HG03103 (cell line): ENCODE measurements around the gene PDE4D.
"Not testable (repeated sequence)": the region's sequence is repeated elsewhere in the genome, so short reads cannot be mapped to it uniquely, and the experiment has no call there.

Experiments used
- ATAC-seq: cut with Tn5 transposase; IDR thresholded peaks from one replicate; pipeline ENCODE4 v1.9.1; 2021; ENCODE audit warnings: low read depth; ENCODE audit not compliant: unreplicated experiment

Gene PDE4D

GRCh38 chr5:59666440-59667068, 227.0 kb downstream of the PDE4D start:
- no peak for ATAC-seq

DNA sequence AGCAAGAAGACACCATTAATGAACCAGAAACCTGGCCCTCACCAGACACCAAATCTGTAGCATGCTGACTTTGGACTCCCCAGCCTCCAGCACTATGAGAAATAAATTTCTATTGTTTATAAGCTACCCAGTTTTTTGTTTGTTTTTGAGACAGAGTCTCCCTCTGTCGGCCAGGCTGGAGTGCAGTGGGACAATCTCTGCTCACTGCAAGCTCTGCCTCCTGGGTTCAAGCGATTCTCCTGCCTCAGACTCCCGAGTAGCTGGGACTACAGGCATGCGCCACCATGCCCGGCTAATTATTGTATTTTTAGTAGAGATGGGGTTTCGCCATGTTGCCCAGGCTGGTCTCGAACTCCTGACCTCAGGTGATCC, 227.7 kb downstream of the PDE4D start:
- ATAC-seq = not testable (repeated sequence)

DNA sequence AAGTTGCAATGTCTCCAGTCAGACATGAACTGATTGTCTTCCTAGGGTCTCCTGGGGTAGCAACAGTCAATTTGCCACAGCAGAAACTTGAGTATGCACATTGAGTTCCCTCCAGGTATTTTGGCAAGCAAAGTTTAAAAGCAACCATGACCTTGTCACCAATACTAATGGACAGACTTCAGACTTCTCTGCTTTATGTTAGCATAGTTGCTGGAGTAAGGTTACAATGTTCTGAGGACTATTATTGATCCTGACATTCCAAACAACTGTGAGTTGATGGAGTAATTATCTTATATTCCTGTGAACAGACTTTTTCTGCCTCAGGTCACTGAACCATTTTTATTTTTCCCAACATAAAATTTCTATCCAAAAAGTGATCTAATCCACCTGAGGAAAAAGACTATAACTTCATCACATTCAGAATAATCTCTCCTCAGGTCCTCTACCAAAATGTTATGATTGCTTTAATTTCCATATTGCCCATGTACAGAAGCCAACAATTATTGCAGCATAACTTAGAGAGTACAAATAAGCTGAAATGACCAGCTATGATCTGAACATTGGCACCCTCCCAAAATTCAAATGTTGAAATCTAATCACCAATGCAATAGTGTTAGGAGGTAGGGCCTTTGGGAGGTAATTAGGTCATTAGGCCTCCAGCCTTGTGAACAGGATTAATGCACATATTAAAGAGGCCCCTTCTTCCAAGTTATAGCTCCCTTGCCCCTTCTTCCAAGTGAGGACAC, 228.3 kb downstream of the PDE4D start:
- ATAC-seq = no peak

- no peak for ATAC-seq
Observed at GRCh38 chr5:59661954-59662615, 231.4 kb downstream of the PDE4D start.

DNA sequence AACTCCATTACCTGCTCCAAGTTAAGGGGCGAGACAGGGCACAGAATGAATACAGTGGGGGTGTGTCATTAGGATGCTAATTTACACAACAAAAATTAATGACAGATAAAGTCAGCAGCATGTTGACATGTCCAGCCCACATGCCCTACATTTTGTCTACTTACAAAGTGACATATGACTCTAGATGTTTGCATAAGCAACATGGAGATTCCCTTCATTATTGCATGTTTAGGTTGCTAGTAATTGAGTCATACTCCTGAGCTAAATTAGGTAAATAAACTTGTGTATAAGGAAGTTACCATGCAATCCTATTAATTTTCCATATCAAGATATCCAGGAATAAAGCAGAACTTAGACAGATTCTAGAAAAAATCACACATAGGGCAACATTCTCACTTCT, 232.2 kb downstream of the PDE4D start:
- ATAC-seq = no peak

DNA sequence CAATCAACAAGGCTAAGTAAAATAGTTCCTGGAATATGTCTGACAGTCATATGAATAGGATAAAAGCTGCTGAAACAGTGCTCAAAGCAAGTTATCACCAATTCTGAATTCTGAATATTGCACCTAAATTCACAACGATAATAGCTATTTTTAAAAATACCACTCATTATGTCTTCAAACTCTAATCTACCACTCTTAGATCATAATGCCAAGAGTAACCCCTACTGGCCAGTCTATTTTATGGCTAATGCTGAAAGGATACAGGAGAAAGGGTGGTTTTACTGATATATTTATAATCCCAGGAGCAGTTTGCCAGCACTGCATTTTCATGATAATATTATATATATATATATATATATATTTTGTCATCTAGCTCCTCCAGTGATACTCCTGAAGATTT, 232.8 kb downstream of the PDE4D start:
- ATAC-seq = peak; percentile 45

DNA sequence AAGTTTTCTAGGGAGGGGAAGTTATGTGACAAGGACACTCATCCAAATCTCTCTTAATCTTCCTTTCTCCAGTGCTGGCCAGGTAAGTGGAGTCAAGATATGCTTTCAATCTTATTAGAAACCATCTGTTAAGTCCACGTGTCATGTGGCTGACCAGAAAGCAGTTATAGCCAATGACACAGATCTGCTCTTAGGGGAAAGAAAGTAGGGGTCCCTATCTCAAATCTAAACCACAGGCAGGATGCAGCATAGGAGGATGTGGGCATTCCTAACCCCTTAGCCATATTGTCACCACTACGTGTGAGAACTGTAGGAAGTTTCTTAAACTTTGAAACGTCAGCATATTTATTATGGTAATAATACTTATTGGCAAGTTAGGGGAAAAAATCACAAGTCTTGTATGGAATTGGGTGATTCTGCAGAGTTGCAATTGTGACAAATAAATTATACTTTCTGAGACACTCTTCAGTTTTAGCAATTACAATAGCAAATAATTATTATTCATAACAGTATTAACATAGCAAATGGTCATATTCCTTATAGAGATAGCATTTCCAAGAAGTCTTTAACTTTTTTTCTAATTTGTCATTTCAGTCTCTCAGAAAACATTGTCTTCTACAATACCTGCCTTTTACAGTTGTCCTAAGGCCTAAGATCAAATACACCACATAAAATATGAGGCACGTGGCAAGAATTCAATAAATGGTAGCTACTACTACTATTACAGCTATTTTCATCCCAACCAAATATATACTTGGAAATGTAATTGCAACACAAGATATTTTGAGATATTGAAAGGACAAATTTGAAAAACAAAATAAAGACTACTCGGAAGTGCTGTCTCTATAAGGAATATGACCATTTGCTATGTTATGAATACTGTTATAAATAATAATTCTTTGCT, 236.9 kb downstream of the PDE4D start:
- no peak for ATAC-seq

DNA sequence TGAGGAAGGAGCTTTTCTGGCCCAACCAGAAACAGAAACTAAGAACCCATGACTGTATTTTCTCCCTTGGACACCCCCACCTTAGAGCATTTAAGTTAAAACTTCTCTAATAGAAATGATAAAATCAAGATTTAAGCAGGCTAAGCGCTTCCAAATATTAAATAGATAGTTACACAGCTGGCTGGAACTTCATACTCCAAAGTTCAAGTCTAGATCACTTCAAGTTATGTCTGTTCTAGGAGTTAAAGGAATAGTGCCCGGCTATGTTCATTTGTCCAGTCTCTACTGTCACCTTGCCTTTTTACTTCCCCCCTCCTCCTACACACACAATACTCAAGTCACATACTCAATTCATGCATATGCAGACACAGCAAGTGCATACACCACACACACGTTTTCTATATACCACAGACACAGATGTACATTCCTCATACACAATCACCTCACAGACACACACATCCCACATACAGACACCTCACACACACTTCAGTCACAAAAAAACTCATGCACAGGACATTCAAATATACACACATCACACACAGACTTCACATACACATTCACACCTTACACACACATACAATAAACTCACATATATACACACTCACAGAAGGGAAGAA, 237.7 kb downstream of the PDE4D start:
- ATAC-seq = no peak

GRCh38 chr5:59654691-59655090, 238.8 kb downstream of the PDE4D start:
- no peak for ATAC-seq

DNA sequence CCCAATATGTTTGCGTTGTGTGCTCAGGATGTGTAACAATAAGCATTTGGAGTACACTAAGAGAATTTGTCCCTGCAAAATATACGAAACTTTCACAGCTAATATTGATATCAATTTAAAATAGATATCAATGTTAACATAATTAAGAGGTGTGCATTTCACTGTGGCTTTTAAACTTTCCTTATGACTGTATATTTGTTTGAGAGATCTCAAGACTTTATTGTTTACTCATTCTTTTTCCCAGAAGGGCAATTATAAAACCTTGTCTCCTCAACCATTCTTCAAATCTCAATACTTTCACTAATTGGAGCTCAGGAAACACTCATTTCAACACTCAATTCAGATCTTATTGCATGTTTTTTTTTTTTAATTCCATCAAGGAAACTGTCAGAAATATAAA, 241.1 kb downstream of the PDE4D start:
- no peak for ATAC-seq

DNA sequence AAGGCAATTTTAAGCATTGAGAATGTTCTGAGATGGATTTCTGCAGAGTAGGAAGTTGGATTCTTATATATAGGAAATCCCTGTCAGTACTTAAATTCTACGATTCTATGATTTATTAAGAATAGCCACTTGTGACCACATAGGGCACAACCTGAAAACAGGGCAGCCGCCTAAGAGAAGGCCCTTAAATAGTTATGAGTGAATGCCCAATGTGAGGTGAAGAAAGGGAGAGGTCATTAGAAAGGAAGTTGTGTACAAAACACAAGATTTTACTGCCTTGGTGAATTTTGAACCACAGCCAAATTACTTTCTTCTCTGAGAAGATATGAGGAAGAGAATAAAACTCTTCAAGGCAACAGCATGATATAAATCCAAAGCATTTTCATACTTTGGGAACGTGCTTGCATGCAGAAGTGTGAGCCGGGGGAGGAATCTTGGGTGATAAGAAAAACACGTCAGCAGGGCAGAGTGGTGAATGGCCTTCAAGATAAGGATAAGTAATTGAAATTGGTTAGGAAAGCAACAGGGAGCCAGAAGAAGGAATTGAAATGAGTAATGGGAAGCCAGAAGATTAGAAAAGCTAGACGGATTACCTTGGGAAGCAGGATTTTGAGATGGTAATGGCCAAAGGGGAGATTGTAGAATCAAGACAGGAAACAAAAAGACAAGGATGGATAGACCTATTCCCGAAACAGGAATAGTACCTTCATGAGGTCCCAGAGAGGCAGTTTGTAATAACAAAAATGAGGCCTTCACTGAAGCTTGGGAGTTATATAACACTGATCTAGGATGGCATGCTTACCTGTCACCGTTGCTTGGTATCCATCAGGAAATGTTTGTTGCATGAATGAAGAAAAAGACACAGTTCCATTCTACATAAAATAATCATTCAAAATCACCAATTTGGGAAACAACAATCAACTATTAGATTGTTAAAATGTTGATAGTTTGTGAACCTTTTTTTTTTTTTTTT, 244.3 kb downstream of the PDE4D start:
- no peak for ATAC-seq

DNA sequence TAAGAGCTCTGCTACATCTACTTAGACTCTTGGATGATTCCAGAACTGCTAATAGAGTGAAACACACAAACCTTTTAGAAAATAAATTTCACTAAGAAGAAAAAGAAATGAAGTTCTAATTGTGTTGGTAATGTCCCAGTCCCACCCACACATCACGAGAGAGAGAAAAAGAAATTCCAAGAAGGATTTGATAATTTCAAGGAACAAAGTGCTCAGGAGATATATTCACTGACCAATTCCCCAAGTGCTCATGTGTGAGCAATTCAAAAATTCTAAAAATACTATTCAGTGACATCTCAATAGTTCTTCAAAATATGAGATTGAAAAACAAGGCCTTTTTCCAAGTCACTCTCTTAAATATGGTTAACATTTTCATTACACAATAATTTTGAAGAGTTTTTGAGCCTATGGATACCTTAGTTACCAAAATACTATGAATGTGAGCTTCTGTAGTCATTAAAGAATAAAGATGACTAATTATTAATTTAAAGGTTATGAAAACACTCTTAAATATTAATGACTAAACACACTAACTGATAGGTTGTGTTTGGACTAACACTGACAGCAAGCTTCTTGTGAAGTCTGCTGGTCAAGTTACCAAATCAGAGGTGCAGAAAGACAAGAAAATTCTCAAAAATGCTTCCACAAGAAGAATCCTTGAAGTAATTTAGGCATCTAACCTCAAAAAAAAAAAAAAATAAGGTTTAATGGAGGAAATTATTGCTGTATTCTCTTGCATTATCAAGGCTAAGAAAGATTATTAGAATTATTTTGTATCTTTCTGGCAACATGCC, 245.3 kb downstream of the PDE4D start:
- no peak for ATAC-seq

GRCh38 chr5:59645380-59645779, 248.1 kb downstream of the PDE4D start:
- ATAC-seq = no peak

- no peak for ATAC-seq
Observed at GRCh38 chr5:59640411-59640810, 253.1 kb downstream of the PDE4D start.

DNA sequence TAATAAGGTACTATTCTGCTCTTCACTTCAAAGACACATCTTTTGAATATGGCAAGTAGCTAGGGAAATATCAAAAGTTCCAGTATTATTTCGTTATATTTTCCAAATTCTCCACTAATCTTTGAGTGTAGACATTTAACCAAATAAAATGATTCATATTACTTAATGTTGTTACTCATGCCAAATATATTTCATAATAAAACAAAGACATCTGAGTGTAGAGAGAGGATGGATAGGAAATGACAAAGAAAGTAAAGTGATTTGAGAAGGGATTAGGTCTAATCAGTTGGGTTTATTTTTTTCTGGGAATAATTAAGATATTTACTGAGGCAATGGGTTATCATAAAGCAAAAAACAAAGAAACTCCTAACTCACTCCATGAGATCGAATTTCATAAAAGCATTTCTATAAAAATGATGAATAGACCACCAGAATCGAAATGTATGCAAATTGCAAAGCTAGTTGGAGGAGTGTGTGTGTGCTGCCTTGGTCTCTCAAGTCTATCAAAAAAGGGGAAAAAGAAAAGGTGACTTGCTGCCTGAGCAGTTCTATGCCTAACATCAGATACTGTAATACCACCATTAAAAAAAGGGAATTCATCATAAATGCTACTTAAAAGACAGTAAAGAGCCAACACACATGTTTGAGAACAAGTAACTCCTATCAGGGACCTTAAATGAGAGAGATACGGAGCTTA, 255.5 kb downstream of the PDE4D start:
- no peak for ATAC-seq

- ATAC-seq = no peak
Observed at GRCh38 chr5:59629561-59629960, 264.0 kb downstream of the PDE4D start.

DNA sequence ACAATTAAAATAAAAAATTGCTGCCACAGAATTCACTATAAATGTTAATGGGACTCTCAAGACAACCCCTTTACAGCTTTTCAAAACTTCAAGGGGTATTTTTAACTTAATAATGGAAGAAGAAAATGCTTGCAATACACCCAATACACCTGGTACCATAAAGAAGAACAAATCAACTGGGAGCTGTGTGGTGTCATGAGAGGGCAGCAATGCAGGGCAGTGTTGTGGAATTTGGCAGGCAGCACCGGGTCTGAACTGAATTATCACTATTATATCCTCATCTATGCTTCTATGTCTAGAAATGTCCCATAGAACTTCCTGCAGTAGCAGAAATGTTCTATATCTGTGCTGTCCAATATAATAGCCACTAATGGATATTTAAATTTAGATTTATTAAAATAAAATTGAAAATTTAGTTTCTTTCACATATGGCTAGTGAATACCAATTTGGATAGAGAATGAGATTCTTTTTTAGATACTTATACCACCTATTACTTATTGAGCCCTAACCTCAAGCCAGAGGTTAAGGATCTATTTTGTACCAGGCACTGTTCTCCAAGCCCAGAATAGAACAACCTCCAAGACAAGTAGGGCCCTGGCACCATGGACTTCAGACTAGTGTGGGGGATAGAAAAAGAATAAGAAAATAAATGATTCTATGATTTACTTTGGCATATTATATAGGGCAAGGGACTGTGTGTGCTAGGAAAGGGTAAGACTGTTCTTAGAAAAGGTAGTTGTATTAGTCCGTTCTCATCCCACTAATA, 265.3 kb downstream of the PDE4D start:
- ATAC-seq = no peak
